Loucy (cell line): ENCODE results near the gene DNAJA3.

Source experiments
- EZH2phosphoT487 ChIP-seq: fragments of 200-600 bp; IDR thresholded peaks from 2 replicates; pipeline ENCODE4 v1.6.1; 2018; ENCODE audit warnings: antibody characterized with exemption, mild to moderate bottlenecking, moderate library complexity, borderline replicate concordance
- TF ChIP-seq, protein P1 (sequence below): fragments of 200-600 bp; sonication (generic); conservative IDR thresholded peaks from 2 replicates; pipeline ENCODE4 v1.5.1; 2014; ENCODE audit warnings: mild to moderate bottlenecking, antibody characterized with exemption, low read length

- TF ChIP-seq, protein P1, sequence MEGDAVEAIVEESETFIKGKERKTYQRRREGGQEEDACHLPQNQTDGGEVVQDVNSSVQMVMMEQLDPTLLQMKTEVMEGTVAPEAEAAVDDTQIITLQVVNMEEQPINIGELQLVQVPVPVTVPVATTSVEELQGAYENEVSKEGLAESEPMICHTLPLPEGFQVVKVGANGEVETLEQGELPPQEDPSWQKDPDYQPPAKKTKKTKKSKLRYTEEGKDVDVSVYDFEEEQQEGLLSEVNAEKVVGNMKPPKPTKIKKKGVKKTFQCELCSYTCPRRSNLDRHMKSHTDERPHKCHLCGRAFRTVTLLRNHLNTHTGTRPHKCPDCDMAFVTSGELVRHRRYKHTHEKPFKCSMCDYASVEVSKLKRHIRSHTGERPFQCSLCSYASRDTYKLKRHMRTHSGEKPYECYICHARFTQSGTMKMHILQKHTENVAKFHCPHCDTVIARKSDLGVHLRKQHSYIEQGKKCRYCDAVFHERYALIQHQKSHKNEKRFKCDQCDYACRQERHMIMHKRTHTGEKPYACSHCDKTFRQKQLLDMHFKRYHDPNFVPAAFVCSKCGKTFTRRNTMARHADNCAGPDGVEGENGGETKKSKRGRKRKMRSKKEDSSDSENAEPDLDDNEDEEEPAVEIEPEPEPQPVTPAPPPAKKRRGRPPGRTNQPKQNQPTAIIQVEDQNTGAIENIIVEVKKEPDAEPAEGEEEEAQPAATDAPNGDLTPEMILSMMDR = no peak
- no peak for TF ChIP-seq EZH2phosphoT487
These were observed 39.2 kb upstream of the DNAJA3 start for GRCh38 chr16:4386451-4386805.
